SK-N-SH (cell line): ENCODE data around the gene SPAG6.

ENCODE experiments used
- CTCF ChIP-seq: fragments of 200-600 bp; sonication (generic); IDR thresholded peaks from 2 replicates; pipeline ENCODE4 v1.6.1; 2017; ENCODE audit warnings: antibody characterized with exemption, mild to moderate bottlenecking, moderate library complexity
- EP300 ChIP-seq, 2 experiments: IDR thresholded peaks; 2 replicates each; pipeline versions ENCODE4 v1.4.0 to v1.6.1; 2012; ENCODE audit warnings: borderline replicate concordance in 1 of 2, low read depth in 1 of 2, low read length in 1 of 2
- EZH2phosphoT487 ChIP-seq: fragments of 200-600 bp; sonication (generic); IDR thresholded peaks from 2 replicates; pipeline ENCODE4 v1.6.1; 2017; ENCODE audit warnings: low read depth, mixed run types, mild to moderate bottlenecking, antibody characterized with exemption, moderate library complexity, borderline replicate concordance
- FOXJ3 ChIP-seq: sonication (generic); formaldehyde crosslinking; IDR thresholded peaks from 2 replicates; pipeline ENCODE4 v1.5.1; 2020; ENCODE audit warnings: mild to moderate bottlenecking, missing genetic modification reagents
- MAX ChIP-seq: IDR thresholded peaks from 2 replicates; pipeline ENCODE4 v1.4.0; 2012; ENCODE audit warnings: low read depth
- NFIC ChIP-seq: IDR thresholded peaks from 2 replicates; pipeline ENCODE4 v1.4.0; 2012; ENCODE audit warnings: borderline replicate concordance
- RFX5 ChIP-seq: IDR thresholded peaks from 2 replicates; pipeline ENCODE4 v1.6.1; 2012; ENCODE audit warnings: mild to moderate bottlenecking, improper control_type of control experiment, low read length
- RXRA ChIP-seq: IDR thresholded peaks from 2 replicates; pipeline ENCODE4 v1.4.0; 2012; ENCODE audit warnings: low read depth, mild to moderate bottlenecking, borderline replicate concordance
- TAF1 ChIP-seq: IDR thresholded peaks from 2 replicates; pipeline ENCODE4 v1.6.1; 2012; ENCODE audit warnings: low read depth, mild to moderate bottlenecking, low read length, moderate library complexity, borderline replicate concordance
- TF ChIP-seq, protein P1 (sequence below): IDR thresholded peaks from 2 replicates; pipeline ENCODE4 v1.6.1; 2012; ENCODE audit warnings: mild to moderate bottlenecking, low read depth, low read length, moderate library complexity

GRCh38 chr10:22344781-22345300, 455 bp upstream of the SPAG6 start:
- TF ChIP-seq MAX (no peak), CTCF (no peak), EP300 (IDR thresholded peaks at IDR 0.05; ENCODE audit: borderline replicate concordance in 1 of 2, low read depth in 1 of 2, low read length in 1 of 2) (no peak), EZH2phosphoT487 (peak; percentile 74; the same call in 1 of the 2 replicates), FOXJ3 (CRISPR knock-in tag) (no peak), RFX5 (no peak), TAF1 (no peak), NFIC (no peak), RXRA (no peak)
- TF ChIP-seq, protein P1, sequence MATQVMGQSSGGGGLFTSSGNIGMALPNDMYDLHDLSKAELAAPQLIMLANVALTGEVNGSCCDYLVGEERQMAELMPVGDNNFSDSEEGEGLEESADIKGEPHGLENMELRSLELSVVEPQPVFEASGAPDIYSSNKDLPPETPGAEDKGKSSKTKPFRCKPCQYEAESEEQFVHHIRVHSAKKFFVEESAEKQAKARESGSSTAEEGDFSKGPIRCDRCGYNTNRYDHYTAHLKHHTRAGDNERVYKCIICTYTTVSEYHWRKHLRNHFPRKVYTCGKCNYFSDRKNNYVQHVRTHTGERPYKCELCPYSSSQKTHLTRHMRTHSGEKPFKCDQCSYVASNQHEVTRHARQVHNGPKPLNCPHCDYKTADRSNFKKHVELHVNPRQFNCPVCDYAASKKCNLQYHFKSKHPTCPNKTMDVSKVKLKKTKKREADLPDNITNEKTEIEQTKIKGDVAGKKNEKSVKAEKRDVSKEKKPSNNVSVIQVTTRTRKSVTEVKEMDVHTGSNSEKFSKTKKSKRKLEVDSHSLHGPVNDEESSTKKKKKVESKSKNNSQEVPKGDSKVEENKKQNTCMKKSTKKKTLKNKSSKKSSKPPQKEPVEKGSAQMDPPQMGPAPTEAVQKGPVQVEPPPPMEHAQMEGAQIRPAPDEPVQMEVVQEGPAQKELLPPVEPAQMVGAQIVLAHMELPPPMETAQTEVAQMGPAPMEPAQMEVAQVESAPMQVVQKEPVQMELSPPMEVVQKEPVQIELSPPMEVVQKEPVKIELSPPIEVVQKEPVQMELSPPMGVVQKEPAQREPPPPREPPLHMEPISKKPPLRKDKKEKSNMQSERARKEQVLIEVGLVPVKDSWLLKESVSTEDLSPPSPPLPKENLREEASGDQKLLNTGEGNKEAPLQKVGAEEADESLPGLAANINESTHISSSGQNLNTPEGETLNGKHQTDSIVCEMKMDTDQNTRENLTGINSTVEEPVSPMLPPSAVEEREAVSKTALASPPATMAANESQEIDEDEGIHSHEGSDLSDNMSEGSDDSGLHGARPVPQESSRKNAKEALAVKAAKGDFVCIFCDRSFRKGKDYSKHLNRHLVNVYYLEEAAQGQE, result no peak
